Liver (tissue), 9 donors: ENCODE data around the gene CUTA. TPM values are rescaled to one million over a fixed set of nuclear protein-coding genes. Genes with fewer than 3 reads are reported as not detected.

ENCODE experiments used
- DNase-seq: peaks from one replicate; pipeline ENCODE4 v3.0.0-alpha.2; 2017; ENCODE audit warnings: low spot score
- H3K27ac ChIP-seq, 2 donors: one replicate each; pipeline ENCODE4 v1.7.0; 2013; ENCODE audit warnings: inconsistent platforms in 2 of 2, low read length in 2 of 2, control low read depth in 1 of 2, low read depth in 1 of 2, mild to moderate bottlenecking in 1 of 2
- H3K27me3 ChIP-seq, 4 donors: one replicate each; pipeline versions ENCODE4 v1.6.1 to v1.7.0; 2013; ENCODE audit warnings: low read length in 3 of 4, inconsistent platforms in 1 of 4, mild to moderate bottlenecking in 1 of 4, moderate library complexity in 1 of 4; ENCODE audit not compliant: control insufficient read depth in 4 of 4, insufficient read depth in 4 of 4
- H3K36me3 ChIP-seq, 4 donors: one replicate each; pipeline versions ENCODE4 v1.6.1 to v1.7.0; 2013; ENCODE audit warnings: low read length in 3 of 4, mild to moderate bottlenecking in 3 of 4, low read depth in 1 of 4, moderate library complexity in 1 of 4; ENCODE audit not compliant: control insufficient read depth in 4 of 4, insufficient read depth in 3 of 4
- H3K4me1 ChIP-seq, 4 donors: one replicate each; pipeline versions ENCODE4 v1.6.1 to v1.7.0; 2013; ENCODE audit warnings: low read length in 3 of 4, mild to moderate bottlenecking in 3 of 4, moderate library complexity in 1 of 4; ENCODE audit not compliant: control insufficient read depth in 4 of 4, insufficient read depth in 4 of 4
- H3K4me3 ChIP-seq, 3 donors: one replicate each; pipeline versions ENCODE4 v1.6.1 to v1.7.0; 2013; ENCODE audit warnings: low read length in 3 of 3, control low read depth in 1 of 3, low read depth in 1 of 3, mild to moderate bottlenecking in 1 of 3
- H3K9ac ChIP-seq, 2 donors: one replicate each; pipeline ENCODE4 v1.7.0; 2013; ENCODE audit warnings: low read length in 2 of 2, mild to moderate bottlenecking in 2 of 2, moderate library complexity in 2 of 2, control low read depth in 1 of 2, low read depth in 1 of 2
- H3K9me3 ChIP-seq, 4 donors: one replicate each; pipeline versions ENCODE4 v1.6.1 to v1.7.0; 2013; ENCODE audit warnings: low read length in 3 of 4; ENCODE audit not compliant: control insufficient read depth in 4 of 4
- ATF3 ChIP-seq: IDR thresholded peaks from 2 replicates; pipeline ENCODE4 v1.6.1; 2016; ENCODE audit warnings: antibody characterized with exemption
- EGR1 ChIP-seq, 2 donors: IDR thresholded peaks; 2 replicates each; pipeline ENCODE4 v1.6.1; 2016 to 2018; ENCODE audit warnings: antibody characterized with exemption in 2 of 2, low read depth in 2 of 2
- FOXA1 ChIP-seq: IDR thresholded peaks from 2 replicates; pipeline ENCODE4 v1.6.1; 2016; ENCODE audit warnings: antibody characterized with exemption
- GABPA ChIP-seq, 2 donors: IDR thresholded peaks in 1 of 2; conservative IDR thresholded peaks in 1 of 2; 2 replicates each; pipeline ENCODE4 v1.6.1; 2016; ENCODE audit warnings: antibody characterized with exemption in 2 of 2, mild to moderate bottlenecking in 1 of 2, moderate library complexity in 1 of 2
- HNF4A ChIP-seq, 2 donors: conservative IDR thresholded peaks; 2 replicates each; pipeline ENCODE4 v1.6.1; 2016; ENCODE audit warnings: antibody characterized with exemption in 2 of 2, mild to moderate bottlenecking in 2 of 2
- HNF4G ChIP-seq: IDR thresholded peaks from 2 replicates; pipeline ENCODE4 v1.6.1; 2016; ENCODE audit warnings: antibody characterized with exemption
- JUND ChIP-seq, 2 donors: IDR thresholded peaks; 2 replicates each; pipeline ENCODE4 v1.6.1; 2016; ENCODE audit warnings: antibody characterized with exemption in 2 of 2
- MAX ChIP-seq: IDR thresholded peaks from 2 replicates; pipeline ENCODE4 v1.6.1; 2016; ENCODE audit warnings: antibody characterized with exemption
- NR2F2 ChIP-seq: IDR thresholded peaks from 2 replicates; pipeline ENCODE4 v1.6.1; 2016; ENCODE audit warnings: antibody characterized with exemption
- RAD21 ChIP-seq, 2 donors: IDR thresholded peaks; 2 replicates each; pipeline ENCODE4 v1.6.1; 2016; ENCODE audit warnings: antibody characterized with exemption in 2 of 2, mild to moderate bottlenecking in 2 of 2
- REST ChIP-seq: IDR thresholded peaks from 2 replicates; pipeline ENCODE4 v1.6.1; 2016; ENCODE audit warnings: antibody characterized with exemption, mild to moderate bottlenecking
- RXRA ChIP-seq, 2 donors: IDR thresholded peaks; 2 replicates each; pipeline ENCODE4 v1.6.1; 2017 to 2018; ENCODE audit warnings: antibody characterized with exemption in 2 of 2, mild to moderate bottlenecking in 1 of 2
- SP1 ChIP-seq: IDR thresholded peaks from 2 replicates; pipeline ENCODE4 v1.6.1; 2018; ENCODE audit warnings: antibody characterized with exemption, mild to moderate bottlenecking
- TAF1 ChIP-seq: conservative IDR thresholded peaks from 2 replicates; pipeline ENCODE4 v1.6.1; 2016; ENCODE audit warnings: antibody characterized with exemption, mild to moderate bottlenecking
- YY1 ChIP-seq: IDR thresholded peaks from 2 replicates; pipeline ENCODE4 v1.6.1; 2016; ENCODE audit warnings: antibody characterized with exemption, mild to moderate bottlenecking
- ZBTB33 ChIP-seq: IDR thresholded peaks from 2 replicates; pipeline ENCODE4 v1.6.1; 2016; ENCODE audit warnings: antibody characterized with exemption
- WGBS: extraction: QIAGEN DNeasy Blood & Tissue Kit; methylation state at CpG from one replicate; pipeline ENCODE4 v1.1.7; 2013; 5-methylcytosine and 5-hydroxymethylcytosine counted together
- polyA plus RNA-seq, 2 donors: library from polyadenylated mRNA; stranded (reverse) in 1 of 2; unstranded in 1 of 2; fragments of 200-250 nt in 1 of 2; fragments of >200 nt in 1 of 2; fragmentation: Nextera tagmentation in 1 of 2; extraction: Ambion mirVana in 1 of 2; gene quantifications; one replicate each; pipeline versions ENCODE4 v1.2.1 to v1.2.3, GENCODE V29; 2013 to 2015
- total RNA-seq, 2 donors: library from RNA; depleted of rRNA; stranded (reverse); fragments of >200 nt; gene quantifications; one replicate each; pipeline ENCODE4 v1.2.3, GENCODE V29; 2014
- donor health status: healthy.
- donor health status: healthy.
- donor health status: healthy.
- donor health status: healthy.
- donor health status: healthy.

Gene CUTA
- total and polyA plus RNA-seq, 4 donors, result 33.1 to 164 (median 93.2) TPM

- Histone ChIP-seq H3K9me3 (no peaks in the 10 kb centered on the region), H3K36me3 (peaks cover 0 to 4% (median 1%) of the 10 kb centered on the region in 4 donors), H3K4me3 (peak within 1 kb of the TSS; percentile 71 to 84 (median 80)), H3K4me1 (peaks cover 4 to 12% (median 8%) of the 10 kb centered on the region in 4 donors), H3K27ac (peak within 1 kb of the TSS; percentile 45 to 49), H3K9ac (peak within 1 kb of the TSS; percentile 69 to 81), H3K27me3 (no peaks in the 10 kb centered on the region)
- TF ChIP-seq FOXA1, result no peak
- peak; percentile 96 for TF ChIP-seq SP1
- TF ChIP-seq RAD21 (IDR thresholded peaks at IDR 0.05), result peak; percentile 18 to 64
- no peak for TF ChIP-seq JUND (IDR thresholded peaks at IDR 0.05)
- TF ChIP-seq GABPA (IDR thresholded peaks at IDR 0.05 in 1 of 2, conservative IDR thresholded peaks at IDR 0.05 in 1 of 2), result peak; percentile 74 to 96
- TF ChIP-seq HNF4G, result no peak
- TF ChIP-seq MAX, result peak; percentile 84
- TF ChIP-seq RXRA (IDR thresholded peaks at IDR 0.05), result peak in 1 of 2 donors; percentile 5
- TF ChIP-seq YY1, result peak; percentile 67
- TF ChIP-seq HNF4A (conservative IDR thresholded peaks at IDR 0.05), result no peak
- TF ChIP-seq ATF3, result no peak
- peak; percentile 73 for TF ChIP-seq REST
- TF ChIP-seq EGR1 (IDR thresholded peaks at IDR 0.05; ENCODE audit: low read depth in 2 of 2), result peak in 1 of 2 donors; percentile 77
- TF ChIP-seq TAF1, result peak; percentile 57
- DNase-seq, result peak; percentile 95
- WGBS, result under 1% methylated on average over 65 of the region's 65 CpGs
Observed at GRCh38 chr6:33454009-33454946, 36.4 kb upstream of the CUTA start, which contains the start of gene ZBTB9. Gene ZBTB9 (plus strand): TSS chr6:33454576. CDS start chr6:33455101, 525 bp downstream.

GRCh38 chr6:33453393-33454008 is 35.6 kb upstream of the CUTA start:
- Histone ChIP-seq H3K36me3 (peaks cover 0 to 4% (median 1%) of the 10 kb centered on the region in 4 donors), H3K4me3 (peak overlapping the region; percentile 71 to 84 (median 80)), H3K27ac (no peak overlapping the region), H3K9me3 (no peaks in the 10 kb centered on the region), H3K9ac (peak overlapping the region; percentile 69 to 81), H3K27me3 (no peaks in the 10 kb centered on the region), H3K4me1 (peaks cover 4 to 12% (median 8%) of the 10 kb centered on the region in 4 donors)
- DNase-seq, result no peak
- 8% methylated on average over 12 of the region's 12 CpGs for WGBS
- no peak for TF ChIP-seq ATF3
- TF ChIP-seq TAF1, result no peak
- TF ChIP-seq REST, result no peak
- TF ChIP-seq ZBTB33, result no peak
- TF ChIP-seq EGR1 (IDR thresholded peaks at IDR 0.05; ENCODE audit: low read depth in 2 of 2), result no peak
- no peak for TF ChIP-seq YY1
- no peak for TF ChIP-seq HNF4A (conservative IDR thresholded peaks at IDR 0.05)
- no peak for TF ChIP-seq NR2F2
